HUES6 (cell line): ENCODE results near the gene RPRD1B.

Experiments used
- H3K27ac ChIP-seq: 2 replicates; pipeline ENCODE4 v1.7.0; 2013; ENCODE audit warnings: low read depth, mild to moderate bottlenecking, low read length, inconsistent platforms
- H3K27me3 ChIP-seq: 2 replicates; pipeline ENCODE4 v1.6.1; 2013; ENCODE audit warnings: low read length; ENCODE audit not compliant: control insufficient read depth, insufficient read depth
- H3K36me3 ChIP-seq: 2 replicates; pipeline ENCODE4 v1.6.1; 2013; ENCODE audit warnings: low read length; ENCODE audit not compliant: control insufficient read depth, insufficient read depth
- H3K4me1 ChIP-seq: 2 replicates; pipeline ENCODE4 v1.6.1; 2013; ENCODE audit warnings: low read length; ENCODE audit not compliant: control insufficient read depth, insufficient read depth
- H3K4me3 ChIP-seq: 2 replicates; pipeline ENCODE4 v1.5.1; 2013; ENCODE audit warnings: low read depth, low read length
- H3K9ac ChIP-seq: one replicate; pipeline ENCODE4 v1.6.1; 2013; ENCODE audit warnings: mild to moderate bottlenecking, low read length
- H3K9me3 ChIP-seq: 2 replicates; pipeline ENCODE4 v1.6.1; 2013; ENCODE audit warnings: low read depth, low read length; ENCODE audit not compliant: control insufficient read depth, insufficient read depth

Gene RPRD1B

DNA sequence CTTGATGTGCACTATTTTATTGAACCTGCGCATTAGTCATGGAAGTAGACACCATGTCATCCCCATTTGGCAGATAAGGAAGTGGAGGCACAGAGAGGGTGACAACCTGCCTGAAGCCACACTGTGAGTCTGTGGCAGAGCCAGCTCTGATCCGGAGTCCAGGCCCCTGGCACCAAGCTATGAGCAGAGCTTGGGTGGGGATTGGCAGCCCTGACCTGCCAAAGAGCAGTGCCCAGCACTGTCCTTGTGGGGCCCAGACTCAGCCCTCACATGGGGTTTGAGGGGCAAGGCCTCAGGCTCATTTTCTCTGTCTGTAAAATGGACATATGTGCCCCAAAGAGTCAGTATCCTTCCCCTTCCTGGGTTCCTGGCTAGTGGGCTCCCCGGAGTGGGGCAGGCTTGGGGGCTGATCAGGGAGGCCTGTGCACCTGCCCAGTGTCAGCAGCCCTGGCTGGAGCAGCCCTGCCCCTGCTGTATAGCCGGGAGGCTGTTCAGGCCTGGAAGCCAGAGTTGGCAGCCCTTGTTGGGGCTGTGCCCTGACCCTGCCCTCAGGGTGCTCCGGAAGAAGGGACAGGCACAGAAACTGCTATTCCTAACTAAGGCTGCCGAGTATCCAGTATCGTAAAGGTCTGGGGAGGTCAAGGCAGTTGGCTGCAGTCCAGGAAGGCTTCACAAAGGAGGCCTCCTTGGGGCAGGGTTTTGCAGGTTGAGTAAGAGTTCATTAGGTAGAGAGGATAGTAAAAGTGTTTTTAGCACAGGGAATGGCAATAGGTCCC lies 92.8 kb downstream of the RPRD1B start:
- Histone ChIP-seq H3K4me3 (no peak overlapping the region), H3K4me1 (peaks cover 4% of the 10 kb centered on the region; the same call in 1 of the 2 replicates), H3K9me3 (no peaks in the 10 kb centered on the region), H3K9ac (no peak overlapping the region), H3K36me3 (no peaks in the 10 kb centered on the region), H3K27me3 (no peaks in the 10 kb centered on the region), H3K27ac (no peak overlapping the region)

DNA sequence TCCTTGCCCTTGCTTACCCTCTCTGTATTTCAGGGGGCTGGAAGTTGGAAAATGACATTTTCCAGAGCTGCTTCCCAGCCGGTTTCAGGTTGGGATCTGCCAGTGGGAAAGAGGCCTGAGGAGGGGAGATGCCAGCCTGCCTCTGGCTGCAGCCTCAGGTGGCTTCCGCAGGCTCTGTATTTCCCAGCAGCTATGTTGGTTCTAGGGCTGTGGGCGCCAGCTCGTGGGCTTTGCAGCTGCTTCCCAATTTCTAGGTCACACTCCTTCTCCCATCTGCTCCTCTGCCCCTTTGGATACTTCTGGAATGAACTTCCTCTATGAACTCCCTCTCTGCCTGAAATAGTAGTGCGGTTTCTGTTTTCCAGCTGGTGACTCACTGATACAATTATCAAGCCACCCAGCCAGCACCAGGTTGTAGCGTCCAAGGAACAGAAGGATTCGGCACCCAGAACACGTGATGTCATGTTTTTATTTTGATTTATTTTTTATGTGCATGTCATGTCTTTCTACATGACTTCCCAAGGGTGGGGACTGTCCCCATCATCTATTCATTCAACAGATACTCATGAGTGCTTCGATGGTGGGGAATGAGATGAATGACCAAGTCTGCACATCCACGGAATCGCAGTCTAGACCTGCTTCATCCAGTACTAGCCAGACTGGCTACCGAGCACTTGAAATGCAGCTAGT lies 93.5 kb downstream of the RPRD1B start:
- H3K27me3 ChIP-seq = no peaks in the 10 kb centered on the region
- H3K9ac ChIP-seq = no peak overlapping the region
- H3K36me3 ChIP-seq = no peaks in the 10 kb centered on the region
- H3K9me3 ChIP-seq = no peaks in the 10 kb centered on the region
- no peak overlapping the region for H3K27ac ChIP-seq
- peaks cover 4% of the 10 kb centered on the region; the same call in 1 of the 2 replicates for H3K4me1 ChIP-seq
- H3K4me3 ChIP-seq = no peak overlapping the region

GRCh38 chr20:38127920-38128528 lies 94.5 kb downstream of the RPRD1B start:
- Histone ChIP-seq H3K4me3 (no peak overlapping the region), H3K9me3 (no peaks in the 10 kb centered on the region), H3K36me3 (no peaks in the 10 kb centered on the region), H3K4me1 (peaks cover 4% of the 10 kb centered on the region; the same call in 1 of the 2 replicates), H3K27me3 (no peaks in the 10 kb centered on the region), H3K27ac (no peak overlapping the region), H3K9ac (no peak overlapping the region)

GRCh38 chr20:38128691-38129090 lies 95.1 kb downstream of the RPRD1B start:
- no peaks in the 10 kb centered on the region for H3K36me3 ChIP-seq
- H3K4me1 ChIP-seq = no peaks in the 10 kb centered on the region
- no peak overlapping the region for H3K27ac ChIP-seq
- H3K27me3 ChIP-seq = no peaks in the 10 kb centered on the region
- no peak overlapping the region for H3K4me3 ChIP-seq
- H3K9me3 ChIP-seq = no peaks in the 10 kb centered on the region
- H3K9ac ChIP-seq = no peak overlapping the region

GRCh38 chr20:38129248-38129865 lies 95.8 kb downstream of the RPRD1B start:
- H3K9me3 ChIP-seq = no peaks in the 10 kb centered on the region
- H3K27ac ChIP-seq = no peak overlapping the region
- no peaks in the 10 kb centered on the region for H3K36me3 ChIP-seq
- no peaks in the 10 kb centered on the region for H3K27me3 ChIP-seq
- H3K4me3 ChIP-seq = no peak overlapping the region
- H3K9ac ChIP-seq = no peak overlapping the region
- peaks cover 4% of the 10 kb centered on the region; the same call in 1 of the 2 replicates for H3K4me1 ChIP-seq

- H3K36me3 ChIP-seq = no peaks in the 10 kb centered on the region
- H3K9ac ChIP-seq = no peak overlapping the region
- H3K27me3 ChIP-seq = no peaks in the 10 kb centered on the region
- H3K27ac ChIP-seq = no peak overlapping the region
- H3K9me3 ChIP-seq = no peaks in the 10 kb centered on the region
- H3K4me3 ChIP-seq = no peak overlapping the region
- H3K4me1 ChIP-seq = peaks cover 10% of the 10 kb centered on the region; the same call in 1 of the 2 replicates
Measured at GRCh38 chr20:38129893-38130609, 96.5 kb downstream of the RPRD1B start.

DNA sequence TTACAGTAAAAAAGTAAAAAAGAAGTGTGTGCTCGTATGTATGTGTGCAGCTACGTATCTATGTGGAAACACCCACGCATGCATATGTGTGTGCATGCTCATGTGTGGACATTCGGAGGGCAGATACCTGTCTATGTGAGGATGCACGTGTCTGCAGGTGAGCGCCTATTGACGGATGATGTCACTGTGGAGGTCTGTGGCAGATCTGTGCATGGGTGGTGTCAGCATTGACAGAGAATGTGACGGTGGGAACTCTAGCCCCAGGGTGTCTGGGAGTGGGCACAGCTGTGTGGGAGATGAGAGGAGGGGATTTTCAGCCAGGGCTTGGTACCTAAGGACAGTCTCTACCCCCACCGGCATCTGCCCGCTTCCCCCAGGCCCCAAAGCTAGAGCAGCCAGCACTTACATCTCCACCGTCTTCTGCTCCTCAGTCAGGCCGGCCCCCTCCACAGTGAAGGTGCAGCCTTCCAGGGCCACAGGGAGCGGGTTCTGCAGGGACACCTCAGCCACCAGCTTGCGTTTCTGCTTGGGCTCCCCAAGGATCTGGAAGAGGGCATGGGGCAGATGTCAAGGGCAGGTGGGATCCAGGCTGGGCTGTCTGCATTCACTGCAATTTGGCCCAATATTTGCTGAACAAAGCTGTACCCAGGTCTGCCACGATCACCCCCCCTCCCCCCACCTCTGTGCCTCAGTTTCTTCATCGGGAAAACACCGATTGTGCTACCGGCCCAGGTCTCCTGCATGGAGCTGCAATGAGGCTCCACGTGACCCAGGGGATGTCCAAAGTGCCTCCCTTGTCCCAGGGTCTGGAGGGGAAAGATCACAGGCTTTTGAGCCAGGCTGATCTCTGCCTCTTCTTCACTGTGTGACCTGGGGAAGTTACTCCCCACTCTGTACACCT lies 97.4 kb downstream of the RPRD1B start:
- no peaks in the 10 kb centered on the region for H3K36me3 ChIP-seq
- H3K9ac ChIP-seq = no peak overlapping the region
- no peaks in the 10 kb centered on the region for H3K9me3 ChIP-seq
- no peak overlapping the region for H3K27ac ChIP-seq
- H3K4me3 ChIP-seq = no peak overlapping the region
- H3K4me1 ChIP-seq = peaks cover 11% of the 10 kb centered on the region; the same call in 1 of the 2 replicates
- H3K27me3 ChIP-seq = no peaks in the 10 kb centered on the region

- H3K27ac ChIP-seq = no peak overlapping the region
- H3K4me3 ChIP-seq = no peak overlapping the region
- H3K9me3 ChIP-seq = no peaks in the 10 kb centered on the region
- no peaks in the 10 kb centered on the region for H3K36me3 ChIP-seq
- no peaks in the 10 kb centered on the region for H3K27me3 ChIP-seq
- no peak overlapping the region for H3K9ac ChIP-seq
- peaks cover 11% of the 10 kb centered on the region; the same call in 1 of the 2 replicates for H3K4me1 ChIP-seq
Measured at GRCh38 chr20:38131588-38132121, 98.1 kb downstream of the RPRD1B start.

DNA sequence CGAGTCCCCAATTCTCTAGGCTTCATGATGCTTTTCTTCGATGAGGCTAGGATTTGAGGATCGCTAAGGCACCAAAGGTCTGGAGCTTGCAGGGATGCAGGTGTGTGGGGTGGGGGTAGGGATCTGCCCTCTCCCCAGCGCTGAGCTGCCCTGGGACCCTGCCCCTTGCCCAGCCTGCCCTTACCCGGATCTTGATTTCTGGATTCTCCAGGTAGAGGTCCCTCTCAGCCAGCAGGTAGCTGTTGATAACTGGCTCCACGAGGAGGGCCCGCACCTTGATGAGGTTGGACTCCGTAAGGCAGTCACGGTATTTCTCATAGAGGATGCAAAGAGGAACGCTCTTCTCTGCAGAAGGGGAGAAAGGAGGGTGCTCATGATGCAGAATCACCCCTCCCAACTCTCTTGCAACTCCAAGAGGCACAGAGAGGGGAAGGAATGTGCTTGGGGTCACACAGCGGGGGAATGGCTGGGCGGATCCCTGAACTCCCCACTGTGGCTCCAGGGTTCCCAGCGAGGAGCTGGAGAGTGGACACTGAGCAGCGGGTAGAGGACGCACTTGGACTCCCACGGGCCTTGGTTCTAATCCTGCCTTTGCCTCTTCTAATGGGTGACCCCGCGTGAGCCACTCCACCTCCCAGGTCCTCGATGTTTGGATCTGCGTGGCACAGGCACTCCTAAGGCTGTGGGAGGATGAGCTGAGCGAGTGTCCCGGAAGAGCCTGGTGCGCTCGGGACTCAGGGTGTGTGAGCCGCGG lies 98.8 kb downstream of the RPRD1B start:
- Histone ChIP-seq H3K4me3 (no peak overlapping the region), H3K27ac (no peak overlapping the region), H3K9me3 (no peaks in the 10 kb centered on the region), H3K27me3 (no peaks in the 10 kb centered on the region), H3K9ac (no peak overlapping the region), H3K36me3 (no peaks in the 10 kb centered on the region), H3K4me1 (peaks cover 11% of the 10 kb centered on the region; the same call in 1 of the 2 replicates)
